SK-N-SH (cell line): ENCODE data around the gene EIF4H. TPM values are rescaled to one million over a fixed set of nuclear protein-coding genes. Genes with fewer than 3 reads are reported as not detected.

Experiments
- CTCF ChIA-PET: fragments of 300-600, 350-600 bp; formaldehyde crosslinking; extraction: SDS; loops from one replicate; lab custom pipeline; 2021; lab: Yijun Ruan, JAX
- POLR2A ChIA-PET: fragments of 350-600 bp; sonication (Branson Sonifier 250); formaldehyde crosslinking; extraction: SDS; loops from one replicate; lab custom pipeline; 2020; ENCODE audit warnings: antibody characterized with exemption, inconsistent platforms; lab: Yijun Ruan, JAX
- DNase-seq: peaks from one replicate; pipeline ENCODE4 v3.0.0; 2012
- H2AFZ ChIP-seq: fragments of 200-600 bp; sonication (generic); 2 replicates; pipeline ENCODE4 v1.8.1; 2016; ENCODE audit warnings: antibody characterized with exemption, mild to moderate bottlenecking, low read depth
- H3F3A ChIP-seq: fragments of 200-600 bp; sonication (generic); replicated peaks from 2 replicates; pipeline ENCODE3; 2016; ENCODE audit warnings: antibody characterized with exemption, mild to moderate bottlenecking; ENCODE audit not compliant: insufficient read depth
- H3K27ac ChIP-seq, 2 experiments: fragments of 200-500 bp in 1 of 2; fragments of 200-600 bp in 1 of 2; sonication (Bioruptor generic) in 1 of 2; sonication (generic), shearing (Covaris generic) in 1 of 2; 2 replicates each; pipeline versions ENCODE4 v1.5.1 to v1.6.1; 2014 to 2016; ENCODE audit warnings: low read depth in 2 of 2, inconsistent platforms in 1 of 2, low read length in 1 of 2, mild to moderate bottlenecking in 1 of 2, mixed read lengths in 1 of 2
- H3K27me3 ChIP-seq: fragments of 200-600 bp; sonication (generic), shearing (Covaris generic); 2 replicates; pipeline ENCODE4 v1.6.1; 2016; ENCODE audit warnings: mixed run types; ENCODE audit not compliant: insufficient read depth
- H3K36me3 ChIP-seq, 2 experiments: fragments of 200-500 bp in 1 of 2; fragments of 200-600 bp in 1 of 2; sonication (Bioruptor generic) in 1 of 2; sonication (generic) in 1 of 2; replicated peaks in 1 of 2; 2 replicates each; pipeline versions ENCODE3 to v1.5.1; 2014 to 2016; ENCODE audit warnings: low read length in 1 of 2, mild to moderate bottlenecking in 1 of 2; ENCODE audit not compliant: insufficient read depth in 2 of 2, control insufficient read depth in 1 of 2
- H3K4me1 ChIP-seq, 2 experiments: fragments of 200-500 bp in 1 of 2; fragments of 200-600 bp in 1 of 2; sonication (Bioruptor generic) in 1 of 2; sonication (generic), shearing (Covaris generic) in 1 of 2; 2 replicates each; pipeline versions ENCODE4 v1.5.1 to v1.6.1; 2014 to 2016; ENCODE audit warnings: low read depth in 1 of 2, low read length in 1 of 2, mixed run types in 1 of 2; ENCODE audit not compliant: insufficient read depth in 2 of 2, control insufficient read depth in 1 of 2
- H3K4me2 ChIP-seq: fragments of 200-600 bp; sonication (generic), shearing (Covaris generic); 2 replicates; pipeline ENCODE4 v1.6.1; 2017; ENCODE audit warnings: mixed run types
- H3K4me3 ChIP-seq, 2 experiments: fragments of 200-500 bp in 1 of 2; fragments of 200-600 bp in 1 of 2; sonication (Bioruptor generic) in 1 of 2; sonication (generic), shearing (Covaris generic) in 1 of 2; 2 replicates each; pipeline versions ENCODE4 v1.5.1 to v1.8.1; 2014 to 2016; ENCODE audit warnings: low read depth in 2 of 2, inconsistent platforms in 1 of 2, low read length in 1 of 2, mild to moderate bottlenecking in 1 of 2, mixed read lengths in 1 of 2, moderate library complexity in 1 of 2
- H3K79me2 ChIP-seq: fragments of 200-600 bp; sonication (generic); 2 replicates; pipeline ENCODE4 v1.8.1; 2017; ENCODE audit warnings: mild to moderate bottlenecking; ENCODE audit not compliant: insufficient read depth
- H3K9ac ChIP-seq: fragments of 200-600 bp; sonication (generic); 2 replicates; pipeline ENCODE4 v1.6.1; 2017; ENCODE audit warnings: mixed run types
- H3K9me2 ChIP-seq: fragments of 200-600 bp; sonication (generic); 2 replicates; pipeline ENCODE4 v1.6.1; 2017; ENCODE audit warnings: mixed run types
- H3K9me3 ChIP-seq: fragments of 200-600 bp; sonication (generic); 2 replicates; pipeline ENCODE4 v1.6.1; 2017; ENCODE audit warnings: mixed run types, mild to moderate bottlenecking, moderate library complexity
- H4K20me1 ChIP-seq: fragments of 200-600 bp; sonication (generic); 2 replicates; pipeline ENCODE4 v1.6.1; 2017; ENCODE audit warnings: mild to moderate bottlenecking, mixed run types; ENCODE audit not compliant: insufficient read depth
- ELF1 ChIP-seq: IDR thresholded peaks from 2 replicates; pipeline ENCODE4 v1.4.0; 2012
- EZH2phosphoT487 ChIP-seq: fragments of 200-600 bp; sonication (generic); IDR thresholded peaks from 2 replicates; pipeline ENCODE4 v1.6.1; 2017; ENCODE audit warnings: low read depth, mixed run types, mild to moderate bottlenecking, antibody characterized with exemption, moderate library complexity, borderline replicate concordance
- FOXJ3 ChIP-seq: sonication (generic); formaldehyde crosslinking; IDR thresholded peaks from 2 replicates; pipeline ENCODE4 v1.5.1; 2020; ENCODE audit warnings: mild to moderate bottlenecking, missing genetic modification reagents
- GABPA ChIP-seq: IDR thresholded peaks from 2 replicates; pipeline ENCODE4 v1.4.0; 2012; ENCODE audit warnings: low read depth, mild to moderate bottlenecking
- GATA2 ChIP-seq: sonication (generic); formaldehyde crosslinking; IDR thresholded peaks from 2 replicates; pipeline ENCODE4 v1.5.0; 2020; ENCODE audit warnings: mild to moderate bottlenecking, missing genetic modification reagents
- JUND ChIP-seq: IDR thresholded peaks from 2 replicates; pipeline ENCODE4 v1.4.0; 2012
- MEF2A ChIP-seq: IDR thresholded peaks from 2 replicates; pipeline ENCODE4 v1.4.0; 2012; ENCODE audit warnings: low read depth, borderline replicate concordance
- MXI1 ChIP-seq: IDR thresholded peaks from 2 replicates; pipeline ENCODE4 v1.6.1; 2012; ENCODE audit warnings: mild to moderate bottlenecking, low read depth, low read length, improper control_type of control experiment
- NFIC ChIP-seq: IDR thresholded peaks from 2 replicates; pipeline ENCODE4 v1.4.0; 2012; ENCODE audit warnings: borderline replicate concordance
- NRF1 ChIP-seq: IDR thresholded peaks from 2 replicates; pipeline ENCODE4 v1.6.1; 2012; ENCODE audit warnings: low read depth, mild to moderate bottlenecking, low read length
- PBX3 ChIP-seq: IDR thresholded peaks from 2 replicates; pipeline ENCODE4; 2012
- RAD21 ChIP-seq: IDR thresholded peaks from 2 replicates; pipeline ENCODE4 v1.6.1; 2012; ENCODE audit warnings: mild to moderate bottlenecking, low read length
- RCOR1 ChIP-seq: fragments of 150-350 bp; IDR thresholded peaks from 2 replicates; pipeline ENCODE4 v1.6.1; 2017; ENCODE audit warnings: antibody characterized with exemption, low read length
- RFX5 ChIP-seq: IDR thresholded peaks from 2 replicates; pipeline ENCODE4 v1.6.1; 2012; ENCODE audit warnings: mild to moderate bottlenecking, improper control_type of control experiment, low read length
- RXRA ChIP-seq: IDR thresholded peaks from 2 replicates; pipeline ENCODE4 v1.4.0; 2012; ENCODE audit warnings: low read depth, mild to moderate bottlenecking, borderline replicate concordance
- SIN3A ChIP-seq: IDR thresholded peaks from 2 replicates; pipeline ENCODE4 v1.6.1; 2012; ENCODE audit warnings: low read depth, mild to moderate bottlenecking, low read length, moderate library complexity, borderline replicate concordance
- TEAD4 ChIP-seq: IDR thresholded peaks from 2 replicates; pipeline ENCODE4 v1.4.0; 2012; ENCODE audit warnings: mild to moderate bottlenecking, borderline replicate concordance; ENCODE audit not compliant: insufficient read depth
- YY1 ChIP-seq: IDR thresholded peaks from 2 replicates; pipeline ENCODE4 v1.4.0; 2012; ENCODE audit warnings: low read depth, mild to moderate bottlenecking
- ZBTB33 ChIP-seq: IDR thresholded peaks from 2 replicates; pipeline ENCODE4 v1.4.0; 2012; ENCODE audit warnings: low read depth, borderline replicate concordance
- WGBS: methylation state at CpG from one replicate; pipeline ENCODE4 v1.1.6; 2017; ENCODE audit warnings: low lambda C conversion rate; 5-methylcytosine and 5-hydroxymethylcytosine counted together
- polyA plus RNA-seq, 3 experiments: library from polyadenylated mRNA; depleted of rRNA; stranded (reverse); fragments of >200 nt; gene quantifications; 2 replicates each; pipeline ENCODE4 v1.2.3, GENCODE V29; 2012
- TF ChIP-seq, protein P1 (sequence below): fragments of 200-600 bp; sonication (generic); IDR thresholded peaks from 2 replicates; pipeline ENCODE4 v1.6.1; 2017; ENCODE audit warnings: antibody characterized with exemption, mild to moderate bottlenecking, moderate library complexity
- TF ChIP-seq, protein P2 (sequence below): IDR thresholded peaks from 2 replicates; pipeline ENCODE4 v1.6.1; 2012; ENCODE audit warnings: mild to moderate bottlenecking, low read depth, low read length, moderate library complexity

Gene EIF4H
- polyA plus RNA-seq, 1 of the 3 experiments (the other 2 are of a cell fraction), result 468 TPM

GRCh38 chr7:74215921-74216320 is 41.8 kb downstream of the EIF4H start:
- WGBS, result 80% methylated on average over 13 of the region's 15 CpGs
- Histone ChIP-seq H3F3A (peaks cover 15% of the 10 kb centered on the region), H3K9me2 (no peaks in the 10 kb centered on the region), H3K79me2 (no peaks in the 10 kb centered on the region), H4K20me1 (no peaks in the 10 kb centered on the region), H3K27me3 (no peaks in the 10 kb centered on the region), H3K27ac (no peak overlapping the region), H3K36me3 (no peaks in the 10 kb centered on the region), H3K9ac (no peak overlapping the region), H3K4me1 (no peaks in the 10 kb centered on the region), H3K9me3 (no peaks in the 10 kb centered on the region), H3K4me3 (no peak overlapping the region), H2AFZ (no peak overlapping the region), H3K4me2 (no peak overlapping the region)
- TF ChIP-seq RXRA (no peak), TEAD4 (no peak), SIN3A (no peak), GABPA (no peak), JUND (no peak), PBX3 (no peak), GATA2 (CRISPR knock-in tag) (no peak), FOXJ3 (CRISPR knock-in tag) (no peak), NFIC (no peak), MEF2A (no peak), MXI1 (no peak), RFX5 (no peak), EZH2phosphoT487 (no peak)
- TF ChIP-seq, protein P1, sequence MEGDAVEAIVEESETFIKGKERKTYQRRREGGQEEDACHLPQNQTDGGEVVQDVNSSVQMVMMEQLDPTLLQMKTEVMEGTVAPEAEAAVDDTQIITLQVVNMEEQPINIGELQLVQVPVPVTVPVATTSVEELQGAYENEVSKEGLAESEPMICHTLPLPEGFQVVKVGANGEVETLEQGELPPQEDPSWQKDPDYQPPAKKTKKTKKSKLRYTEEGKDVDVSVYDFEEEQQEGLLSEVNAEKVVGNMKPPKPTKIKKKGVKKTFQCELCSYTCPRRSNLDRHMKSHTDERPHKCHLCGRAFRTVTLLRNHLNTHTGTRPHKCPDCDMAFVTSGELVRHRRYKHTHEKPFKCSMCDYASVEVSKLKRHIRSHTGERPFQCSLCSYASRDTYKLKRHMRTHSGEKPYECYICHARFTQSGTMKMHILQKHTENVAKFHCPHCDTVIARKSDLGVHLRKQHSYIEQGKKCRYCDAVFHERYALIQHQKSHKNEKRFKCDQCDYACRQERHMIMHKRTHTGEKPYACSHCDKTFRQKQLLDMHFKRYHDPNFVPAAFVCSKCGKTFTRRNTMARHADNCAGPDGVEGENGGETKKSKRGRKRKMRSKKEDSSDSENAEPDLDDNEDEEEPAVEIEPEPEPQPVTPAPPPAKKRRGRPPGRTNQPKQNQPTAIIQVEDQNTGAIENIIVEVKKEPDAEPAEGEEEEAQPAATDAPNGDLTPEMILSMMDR, result no peak
- ChIA-PET POLR2A (no interaction called here), CTCF (interaction anchor here (0.9 to 3.9 kb wide), 3 partner anchors 10 to 185 kb away, joined by 3 to 48 read pairs (median 8); no protein-coding TSS in a partner anchor)
- DNase-seq, result no peak

DNA sequence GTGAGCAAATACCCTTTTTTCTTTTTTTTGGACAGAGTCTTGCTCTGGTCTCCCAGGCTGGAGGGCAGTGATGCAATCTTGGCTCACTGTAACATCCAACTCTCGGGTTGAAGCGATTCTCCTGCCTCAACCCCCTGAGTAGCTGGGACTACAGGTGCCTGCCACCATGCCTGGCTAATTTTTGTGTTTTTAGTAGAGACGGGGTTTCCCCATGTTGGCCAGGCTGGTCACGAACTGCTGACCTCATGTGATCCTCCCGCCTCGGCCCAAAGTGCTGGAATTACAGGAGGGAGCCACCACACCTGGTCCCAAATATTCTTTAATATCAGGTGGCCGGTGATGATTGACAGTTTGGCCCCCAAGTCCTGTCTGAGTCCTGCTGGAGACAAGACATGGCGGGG is 42.2 kb downstream of the EIF4H start:
- no peak overlapping the region for H3K9ac ChIP-seq
- no peaks in the 10 kb centered on the region for H3K79me2 ChIP-seq
- H3K4me1 ChIP-seq, result no peaks in the 10 kb centered on the region
- POLR2A ChIA-PET, result no interaction called here
- TF ChIP-seq ELF1, result no peak
- TF ChIP-seq JUND, result no peak
- no peak for TF ChIP-seq GABPA
- TF ChIP-seq RAD21, result no peak
- no peak for TF ChIP-seq FOXJ3 (CRISPR knock-in tag)
- no peak for TF ChIP-seq YY1
- TF ChIP-seq RCOR1, result no peak
- no peak for TF ChIP-seq TEAD4
- TF ChIP-seq NRF1, result no peak
- TF ChIP-seq ZBTB33, result no peak
- TF ChIP-seq, protein P2, sequence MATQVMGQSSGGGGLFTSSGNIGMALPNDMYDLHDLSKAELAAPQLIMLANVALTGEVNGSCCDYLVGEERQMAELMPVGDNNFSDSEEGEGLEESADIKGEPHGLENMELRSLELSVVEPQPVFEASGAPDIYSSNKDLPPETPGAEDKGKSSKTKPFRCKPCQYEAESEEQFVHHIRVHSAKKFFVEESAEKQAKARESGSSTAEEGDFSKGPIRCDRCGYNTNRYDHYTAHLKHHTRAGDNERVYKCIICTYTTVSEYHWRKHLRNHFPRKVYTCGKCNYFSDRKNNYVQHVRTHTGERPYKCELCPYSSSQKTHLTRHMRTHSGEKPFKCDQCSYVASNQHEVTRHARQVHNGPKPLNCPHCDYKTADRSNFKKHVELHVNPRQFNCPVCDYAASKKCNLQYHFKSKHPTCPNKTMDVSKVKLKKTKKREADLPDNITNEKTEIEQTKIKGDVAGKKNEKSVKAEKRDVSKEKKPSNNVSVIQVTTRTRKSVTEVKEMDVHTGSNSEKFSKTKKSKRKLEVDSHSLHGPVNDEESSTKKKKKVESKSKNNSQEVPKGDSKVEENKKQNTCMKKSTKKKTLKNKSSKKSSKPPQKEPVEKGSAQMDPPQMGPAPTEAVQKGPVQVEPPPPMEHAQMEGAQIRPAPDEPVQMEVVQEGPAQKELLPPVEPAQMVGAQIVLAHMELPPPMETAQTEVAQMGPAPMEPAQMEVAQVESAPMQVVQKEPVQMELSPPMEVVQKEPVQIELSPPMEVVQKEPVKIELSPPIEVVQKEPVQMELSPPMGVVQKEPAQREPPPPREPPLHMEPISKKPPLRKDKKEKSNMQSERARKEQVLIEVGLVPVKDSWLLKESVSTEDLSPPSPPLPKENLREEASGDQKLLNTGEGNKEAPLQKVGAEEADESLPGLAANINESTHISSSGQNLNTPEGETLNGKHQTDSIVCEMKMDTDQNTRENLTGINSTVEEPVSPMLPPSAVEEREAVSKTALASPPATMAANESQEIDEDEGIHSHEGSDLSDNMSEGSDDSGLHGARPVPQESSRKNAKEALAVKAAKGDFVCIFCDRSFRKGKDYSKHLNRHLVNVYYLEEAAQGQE, result no peak
- TF ChIP-seq RXRA, result no peak
- no peak for TF ChIP-seq SIN3A
- H3K9me2 ChIP-seq, result no peaks in the 10 kb centered on the region
- DNase-seq, result no peak
- no peaks in the 10 kb centered on the region for H4K20me1 ChIP-seq
- CTCF ChIA-PET, result interaction anchor here (1.3 to 3.9 kb wide), 2 partner anchors 10 to 185 kb away, joined by 8 to 48 read pairs; no protein-coding TSS in a partner anchor
- H3K4me2 ChIP-seq, result no peak overlapping the region
- H3F3A ChIP-seq, result peaks cover 11% of the 10 kb centered on the region
- 86% methylated on average over 8 of the region's 8 CpGs for WGBS
- H3K9me3 ChIP-seq, result no peaks in the 10 kb centered on the region
- no peak overlapping the region for H3K27ac ChIP-seq
- H3K4me3 ChIP-seq, result no peak overlapping the region
- H3K27me3 ChIP-seq, result no peaks in the 10 kb centered on the region
- H2AFZ ChIP-seq, result no peak overlapping the region
- no peaks in the 10 kb centered on the region for H3K36me3 ChIP-seq
